ENCODE measurements around the gene REEP6. TPM values are rescaled to one million over a fixed set of nuclear protein-coding genes. Genes with fewer than 3 reads are reported as not detected.

REEP6 gene
- 0.31 TPM for total RNA-seq

- DNase-seq = no peak
Observed at GRCh38 chr19:1491114-1491848, at the start of gene REEP6. TSS of gene REEP6 (plus strand) at chr19:1491181. CDS start at chr19:1491270, 89 bp downstream.

GRCh38 chr19:1441677-1442438 is 49.1 kb upstream of the REEP6 start:
- DNase-seq = no peak

- DNase-seq = peak; percentile 54
Observed at GRCh38 chr19:1445185-1445931, 45.6 kb upstream of the REEP6 start.

GRCh38 chr19:1445932-1446712 is 44.9 kb upstream of the REEP6 start:
- peak; percentile 27 for DNase-seq

- DNase-seq = no peak
Observed at GRCh38 chr19:1446713-1447481, 44.1 kb upstream of the REEP6 start.

DNA sequence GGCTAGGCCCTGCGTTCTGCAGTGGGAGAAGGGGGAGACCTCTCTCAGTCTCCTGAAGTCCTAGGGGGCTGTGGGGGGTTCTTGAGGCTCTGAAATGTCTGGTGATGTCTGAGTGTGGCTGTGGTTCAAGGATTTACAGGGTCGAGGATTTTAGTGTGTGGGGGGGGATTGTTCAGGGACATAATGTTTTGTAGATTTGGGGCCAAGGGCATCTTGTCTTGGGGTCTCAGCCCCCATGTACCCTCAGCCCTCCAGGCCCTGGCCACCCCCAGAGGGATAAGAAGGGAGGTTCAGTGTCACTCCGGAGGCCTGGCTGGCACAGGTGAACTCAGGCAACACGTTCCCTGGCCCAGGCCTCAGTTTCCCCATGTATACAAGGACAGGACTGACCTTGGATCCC is 43.5 kb upstream of the REEP6 start:
- no peak for DNase-seq

DNA sequence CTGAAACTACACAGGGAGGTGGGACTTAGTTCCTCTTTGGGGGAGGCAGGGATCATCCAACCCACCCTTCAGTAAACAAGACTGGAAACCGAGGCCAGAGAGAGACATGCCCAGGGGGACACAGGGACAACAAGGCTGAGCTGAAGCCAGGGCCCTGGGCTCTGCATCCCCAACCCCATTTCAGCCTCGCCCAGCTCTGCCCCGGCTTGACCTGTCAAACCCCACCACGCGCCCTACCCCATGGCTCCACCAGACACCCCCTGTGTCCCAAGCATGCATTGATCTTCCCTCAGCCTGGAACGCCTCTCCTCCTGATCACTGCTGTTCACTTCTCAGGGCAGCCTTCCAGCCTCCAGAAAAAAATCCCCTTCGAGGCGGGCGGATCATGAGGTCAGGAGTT is 43.0 kb upstream of the REEP6 start:
- DNase-seq = no peak

- peak; percentile 86 for DNase-seq
Observed at GRCh38 chr19:1449467-1450442, 41.2 kb upstream of the REEP6 start, which contains the start of gene APC2. TSS of gene APC2 (plus strand) at chr19:1450121. CDS start at chr19:1453002, 2,881 bp downstream.

GRCh38 chr19:1450735-1451731 is 39.9 kb upstream of the REEP6 start:
- no peak for DNase-seq

GRCh38 chr19:1451916-1452801 is 38.8 kb upstream of the REEP6 start:
- DNase-seq = peak; percentile 58

GRCh38 chr19:1452802-1453524 is 38.0 kb upstream of the REEP6 start:
- DNase-seq = no peak

GRCh38 chr19:1453525-1454364 is 37.2 kb upstream of the REEP6 start:
- peak; percentile 83 for DNase-seq

DNA sequence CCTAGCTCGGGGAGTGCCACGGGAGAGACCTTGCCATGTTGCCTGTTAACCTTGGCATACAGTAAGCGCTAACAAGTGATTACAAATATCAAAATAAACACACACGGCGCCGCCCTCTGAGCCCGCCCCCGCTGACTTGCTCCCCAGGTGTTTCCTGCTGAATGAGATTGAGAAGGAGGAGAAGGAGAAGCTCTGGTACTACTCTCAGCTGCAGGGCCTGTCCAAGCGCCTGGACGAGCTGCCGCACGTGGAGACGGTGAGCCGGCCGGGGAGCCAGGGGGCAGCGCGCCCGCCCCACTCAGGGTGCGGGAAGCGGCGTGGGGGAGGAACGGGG is 36.0 kb upstream of the REEP6 start:
- no peak for DNase-seq

GRCh38 chr19:1455336-1456120 is 35.5 kb upstream of the REEP6 start:
- no peak for DNase-seq
